DOHH2 (cell line): ENCODE data around the gene HPS3.
"Not testable (repeated sequence)": the region's sequence is repeated elsewhere in the genome, so short reads cannot be mapped to it uniquely, and the experiment has no call there.

Experiments
- H3F3A ChIP-seq: fragments of 200-600 bp; sonication (generic), shearing (Covaris generic); 2 replicates; pipeline ENCODE4 v1.6.0; 2016; ENCODE audit warnings: antibody characterized with exemption, mild to moderate bottlenecking; ENCODE audit not compliant: control insufficient read depth, insufficient read depth
- H3K27ac ChIP-seq: fragments of 200-600 bp; sonication (generic); 2 replicates; pipeline ENCODE4 v1.5.1; 2014; ENCODE audit warnings: low read depth, mild to moderate bottlenecking, low read length, moderate library complexity
- H3K27me3 ChIP-seq: fragments of 200-600 bp; sonication (generic); 2 replicates; pipeline ENCODE4 v1.6.1; 2014; ENCODE audit warnings: mild to moderate bottlenecking, low read length, mixed read lengths; ENCODE audit not compliant: control insufficient read depth
- H3K36me3 ChIP-seq: fragments of 200-600 bp; sonication (generic); 2 replicates; pipeline ENCODE4 v1.6.1; 2014; ENCODE audit warnings: mild to moderate bottlenecking, low read length, moderate library complexity, mixed read lengths; ENCODE audit not compliant: control insufficient read depth
- H3K4me1 ChIP-seq: fragments of 200-600 bp; sonication (generic); 2 replicates; pipeline ENCODE4 v1.6.1; 2014; ENCODE audit warnings: mild to moderate bottlenecking, low read length, mixed read lengths; ENCODE audit not compliant: control insufficient read depth
- H3K4me2 ChIP-seq: fragments of 200-600 bp; sonication (generic); 2 replicates; pipeline ENCODE4 v1.6.0; 2014; ENCODE audit warnings: mild to moderate bottlenecking, low read length, moderate library complexity
- H3K4me3 ChIP-seq: fragments of 200-600 bp; sonication (generic); 2 replicates; pipeline ENCODE4 v1.5.1; 2014; ENCODE audit warnings: mild to moderate bottlenecking, low read length, mixed read lengths
- H3K79me2 ChIP-seq: fragments of 200-600 bp; sonication (generic); 2 replicates; pipeline ENCODE4 v1.6.1; 2014; ENCODE audit warnings: mild to moderate bottlenecking, low read length, mixed read lengths; ENCODE audit not compliant: control insufficient read depth
- H3K9me2 ChIP-seq: fragments of 200-600 bp; sonication (generic); replicated peaks from 2 replicates; pipeline ENCODE4 v1.6.1; 2014; ENCODE audit warnings: mild to moderate bottlenecking, low read length, mixed read lengths; ENCODE audit not compliant: control insufficient read depth
- H3K9me3 ChIP-seq: fragments of 200-600 bp; sonication (generic); 2 replicates; pipeline ENCODE4 v1.6.1; 2014; ENCODE audit warnings: antibody characterized with exemption, low read length, mixed read lengths; ENCODE audit not compliant: control insufficient read depth, insufficient read depth
- H4K20me1 ChIP-seq: fragments of 200-600 bp; sonication (generic); 2 replicates; pipeline ENCODE4 v1.6.0; 2014; ENCODE audit warnings: low read depth, mild to moderate bottlenecking, antibody characterized with exemption, low read length, moderate library complexity; ENCODE audit not compliant: control insufficient read depth, insufficient read depth
- CTCF ChIP-seq: fragments of 200-600 bp; sonication (generic); IDR thresholded peaks from one replicate; pipeline ENCODE4 v1.5.1; 2014; ENCODE audit warnings: antibody characterized with exemption, mild to moderate bottlenecking, low read depth, low read length; ENCODE audit not compliant: poor library complexity, severe bottlenecking
- EZH2phosphoT487 ChIP-seq: fragments of 200-600 bp; sonication (generic); IDR thresholded peaks from 2 replicates; pipeline ENCODE4 v1.6.1; 2017; ENCODE audit warnings: borderline replicate concordance, mild to moderate bottlenecking, antibody characterized with exemption, low read length, moderate library complexity, mixed read lengths

HPS3 gene

GRCh38 chr3:149091983-149092382 lies 37.5 kb upstream of the HPS3 start:
- Histone ChIP-seq H3K27ac (no peak overlapping the region), H3K27me3 (no peaks in the 10 kb centered on the region), H3K4me1 (peaks cover 30% of the 10 kb centered on the region), H3K4me3 (no peak overlapping the region), H3K9me2 (no peaks in the 10 kb centered on the region), H3K9me3 (no peaks in the 10 kb centered on the region), H3F3A (no peaks in the 10 kb centered on the region), H3K36me3 (no peaks in the 10 kb centered on the region), H4K20me1 (no peaks in the 10 kb centered on the region), H3K4me2 (no peak overlapping the region), H3K79me2 (no peaks in the 10 kb centered on the region)
- TF ChIP-seq CTCF: no peak
- TF ChIP-seq EZH2phosphoT487: no peak

GRCh38 chr3:149095487-149095886 lies 34.0 kb upstream of the HPS3 start:
- H3K4me3 ChIP-seq: no peak overlapping the region
- H3K4me2 ChIP-seq: peak overlapping the region; percentile 39
- H3K36me3 ChIP-seq: no peaks in the 10 kb centered on the region
- H4K20me1 ChIP-seq: no peaks in the 10 kb centered on the region
- no peaks in the 10 kb centered on the region for H3K79me2 ChIP-seq
- no peaks in the 10 kb centered on the region for H3K27me3 ChIP-seq
- H3F3A ChIP-seq: no peaks in the 10 kb centered on the region
- H3K4me1 ChIP-seq: peaks cover 19% of the 10 kb centered on the region
- no peaks in the 10 kb centered on the region for H3K9me2 ChIP-seq
- H3K9me3 ChIP-seq: no peaks in the 10 kb centered on the region
- TF ChIP-seq EZH2phosphoT487: no peak
- TF ChIP-seq CTCF: no peak
- H3K27ac ChIP-seq: no peak overlapping the region

- H3K4me1 ChIP-seq: peaks cover 12% of the 10 kb centered on the region
- not testable (repeated sequence) for H3F3A ChIP-seq, H3K9me3 ChIP-seq, H3K79me2 ChIP-seq, H4K20me1 ChIP-seq, H3K27ac ChIP-seq, H3K4me3 ChIP-seq, H3K36me3 ChIP-seq, H3K9me2 ChIP-seq, H3K4me2 ChIP-seq, H3K27me3 ChIP-seq
Observed at GRCh38 chr3:149097987-149098386, 31.5 kb upstream of the HPS3 start.

DNA sequence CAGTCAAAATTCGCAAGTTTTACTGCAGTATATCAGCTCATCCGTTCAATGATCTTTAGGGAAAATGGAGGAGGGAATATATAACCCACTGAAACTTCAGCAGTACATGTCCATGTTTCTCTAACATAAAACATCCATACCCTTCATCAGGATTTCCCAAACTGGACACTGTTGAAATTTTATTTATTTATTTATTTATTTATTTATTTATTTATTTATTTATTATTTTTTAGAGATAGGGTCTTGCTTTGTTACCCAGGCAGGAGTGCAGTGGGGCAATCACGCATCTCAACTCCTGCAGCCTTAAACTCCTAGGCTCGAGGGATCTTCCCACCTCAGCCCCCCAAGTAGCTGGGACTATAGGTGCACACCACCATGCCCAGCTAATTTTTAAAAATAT lies 28.3 kb upstream of the HPS3 start:
- TF ChIP-seq EZH2phosphoT487 (no peak), CTCF (no peak)
- Histone ChIP-seq H3K79me2 (no peaks in the 10 kb centered on the region), H4K20me1 (no peaks in the 10 kb centered on the region), H3K9me2 (no peaks in the 10 kb centered on the region), H3K9me3 (no peaks in the 10 kb centered on the region), H3K27me3 (0 out of 2 replicates have a peak, but pooled peaks cover 3% of the 10 kb centered on the region), H3F3A (no peaks in the 10 kb centered on the region), H3K27ac (no peak overlapping the region), H3K4me2 (no peak overlapping the region), H3K4me1 (no peaks in the 10 kb centered on the region; the same call in 1 of the 2 replicates), H3K4me3 (no peak overlapping the region), H3K36me3 (no peaks in the 10 kb centered on the region)
